GM12891 (cell line): ENCODE results near the gene EEF2K.

Source experiments
- DNase-seq: peaks from one replicate; pipeline ENCODE4 v3.0.0; 2011; ENCODE audit warnings: low spot score; ENCODE audit not compliant: insufficient read length
- FAIRE-seq: peaks from 2 replicates; lab custom pipeline; 2011; peaks lifted over from hg19 to GRCh38; lab: Jason Lieb, UNC
- PAX5 ChIP-seq: IDR thresholded peaks from 2 replicates; pipeline ENCODE4 v1.6.1; 2011; ENCODE audit warnings: low read length, moderate library complexity, mild to moderate bottlenecking; ENCODE audit not compliant: insufficient read depth, severe bottlenecking
- POLR2A ChIP-seq: IDR thresholded peaks from 2 replicates; pipeline ENCODE4 v1.6.1; 2011; ENCODE audit warnings: low read depth, low read length, control low read depth
- POLR2AphosphoS5 ChIP-seq: IDR thresholded peaks from 2 replicates; pipeline ENCODE4 v1.6.1; 2011; ENCODE audit warnings: low read depth, low read length, control low read depth
- POU2F2 ChIP-seq: IDR thresholded peaks from 2 replicates; pipeline ENCODE4 v1.6.1; 2011; ENCODE audit warnings: low read depth, mild to moderate bottlenecking, control low read depth, low read length, moderate library complexity
- SPI1 ChIP-seq: IDR thresholded peaks from 2 replicates; pipeline ENCODE4 v1.6.1; 2011; ENCODE audit warnings: low read depth, low read length, control low read depth
- TAF1 ChIP-seq: IDR thresholded peaks from 2 replicates; pipeline ENCODE4 v1.6.1; 2011; ENCODE audit warnings: low read depth, low read length, control low read depth

Gene EEF2K

DNA sequence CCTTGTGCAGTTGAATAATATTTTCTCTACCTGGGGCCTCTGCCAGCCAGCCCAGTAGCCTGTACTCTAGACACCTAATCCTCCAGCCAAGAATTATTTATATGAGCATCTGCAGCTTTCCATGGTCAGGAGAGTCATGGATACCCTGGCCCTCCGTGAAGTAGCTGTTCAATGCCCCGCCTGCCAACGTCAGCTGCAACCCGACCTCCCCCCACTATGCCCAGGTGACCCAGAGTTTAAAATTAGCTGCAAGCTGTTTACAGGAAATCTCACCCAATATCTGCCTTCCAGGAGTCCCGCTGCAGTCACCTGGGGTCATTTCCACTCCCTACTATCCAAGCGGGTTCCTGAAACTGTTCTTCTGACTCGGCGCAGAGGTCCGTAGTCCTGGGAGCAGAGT lies 31.4 kb upstream of the EEF2K start:
- no peak for DNase-seq
- FAIRE-seq = no peak
- TF ChIP-seq POLR2A = no peak
- no peak for TF ChIP-seq TAF1
- no peak for TF ChIP-seq PAX5
- TF ChIP-seq SPI1 = no peak
- TF ChIP-seq POU2F2 = no peak
- no peak for TF ChIP-seq POLR2AphosphoS5

DNA sequence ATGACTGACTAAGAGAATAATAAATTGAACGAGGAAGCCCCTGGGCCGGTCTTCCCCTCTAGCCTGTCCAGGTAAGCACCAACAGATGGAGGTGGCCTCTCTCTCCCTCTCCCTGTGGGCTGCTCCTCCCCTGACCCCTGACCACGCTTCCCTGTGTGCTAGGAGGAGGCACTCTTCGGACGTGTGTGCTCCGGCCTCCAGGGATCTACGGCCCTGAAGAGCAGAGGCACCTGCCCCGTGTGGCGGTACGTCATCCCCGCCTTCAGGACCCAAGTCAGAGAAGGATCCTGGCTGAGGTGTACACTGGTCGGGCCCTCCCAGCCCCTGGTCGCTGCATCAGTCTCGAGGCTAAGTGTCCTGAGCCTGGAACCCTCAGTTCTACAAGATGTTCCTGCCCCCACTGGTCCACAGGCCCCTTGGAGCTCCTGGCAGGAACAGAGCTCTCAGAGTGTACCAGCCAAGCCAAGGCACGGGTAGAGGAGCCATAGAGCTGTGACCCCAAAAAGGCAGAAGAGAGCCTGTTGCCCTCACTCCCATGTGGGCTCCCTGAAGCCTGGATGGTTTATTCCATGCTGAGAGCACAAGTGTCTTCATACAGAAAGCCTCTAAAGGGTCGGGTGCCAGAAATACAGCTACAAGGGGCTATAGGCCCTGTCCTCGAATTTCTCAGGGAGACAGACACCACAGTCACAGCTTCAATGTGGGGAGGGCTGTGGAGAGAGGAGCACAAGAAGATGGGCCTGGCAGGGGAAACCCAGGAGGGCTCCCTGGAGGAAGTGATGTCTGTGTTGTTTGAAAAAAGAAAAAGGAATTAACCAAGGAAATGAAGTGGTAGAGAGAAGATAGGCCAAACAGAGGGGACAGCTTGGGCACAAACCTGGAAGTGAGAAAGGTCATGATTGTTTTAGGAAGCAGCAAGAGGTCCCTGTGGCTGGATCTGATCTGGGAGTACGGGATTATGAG lies 27.8 kb upstream of the EEF2K start:
- DNase-seq (no peak), FAIRE-seq (no peak)
- TF ChIP-seq PAX5 (no peak), SPI1 (no peak), TAF1 (no peak), POLR2A (no peak), POU2F2 (no peak), POLR2AphosphoS5 (no peak)

DNA sequence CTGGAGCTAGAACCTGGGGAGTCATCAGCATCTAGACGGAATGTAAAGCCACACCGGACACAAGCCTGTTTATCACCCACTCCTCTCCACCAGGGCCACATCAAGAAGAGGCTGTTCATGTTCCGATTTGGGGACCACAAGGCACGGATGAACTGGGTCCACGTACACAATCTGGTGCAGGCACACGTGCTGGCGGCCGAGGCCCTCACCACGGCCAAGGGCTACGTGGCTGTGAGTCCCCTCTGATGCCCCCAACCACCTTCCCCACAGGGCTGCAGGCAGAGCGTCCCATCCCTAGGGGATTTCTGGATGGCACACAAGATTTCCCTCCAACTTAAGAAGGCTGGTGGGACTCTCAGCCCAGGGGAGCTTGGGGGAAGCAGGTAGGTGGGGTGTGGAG lies 24.7 kb upstream of the EEF2K start:
- DNase-seq = no peak

DNA sequence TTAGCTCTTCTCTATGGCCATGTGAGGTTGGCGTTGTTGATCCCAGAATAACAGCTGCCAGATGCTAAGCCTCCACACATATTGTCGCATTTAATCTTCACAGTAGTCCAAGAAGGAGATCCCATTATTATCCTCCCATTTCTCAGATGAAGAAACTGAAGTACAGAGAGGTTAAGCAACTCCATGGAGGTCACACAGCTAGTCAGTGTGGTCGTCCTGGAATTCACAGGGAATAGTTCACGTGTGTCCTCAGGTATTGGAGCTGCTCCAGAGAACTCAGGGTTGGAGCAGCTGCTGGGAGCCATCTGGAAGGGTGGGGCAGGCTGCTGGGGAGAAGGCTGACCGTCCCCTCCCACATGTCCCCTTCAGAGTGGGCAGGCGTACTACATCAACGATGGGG lies 24.2 kb upstream of the EEF2K start:
- no peak for FAIRE-seq
- TF ChIP-seq PAX5 = no peak
- TF ChIP-seq POU2F2 = no peak
- TF ChIP-seq POLR2A = no peak
- no peak for DNase-seq

More for the DNA sequence above, 24.7 kb upstream of the EEF2K start:
- FAIRE-seq = no peak
- TF ChIP-seq POLR2A (no peak), TAF1 (no peak), PAX5 (no peak), POLR2AphosphoS5 (no peak), POU2F2 (no peak), SPI1 (no peak)

DNA sequence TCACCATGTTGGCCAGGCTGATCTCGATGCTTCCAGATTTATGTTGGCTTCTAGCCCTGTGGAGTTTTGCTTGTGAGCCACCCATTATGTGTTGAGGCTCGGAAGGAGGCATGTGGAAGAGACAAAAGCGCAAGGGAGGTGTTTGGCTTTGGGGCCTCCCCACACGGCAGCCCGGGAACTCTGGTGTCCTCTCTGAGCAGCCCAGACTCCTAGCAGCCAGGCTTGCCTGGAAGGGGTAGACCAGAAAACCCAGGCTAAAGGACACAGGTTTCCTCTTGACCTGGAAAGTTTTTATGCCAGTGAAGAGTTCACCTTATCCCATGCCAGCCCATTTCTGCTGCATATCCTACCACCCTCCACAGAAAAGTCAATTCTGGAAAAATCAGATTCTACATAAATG lies 22.7 kb upstream of the EEF2K start:
- FAIRE-seq = no peak
- no peak for DNase-seq
- TF ChIP-seq POU2F2 (no peak), TAF1 (no peak), POLR2AphosphoS5 (no peak), POLR2A (no peak), PAX5 (no peak), SPI1 (no peak)

DNA sequence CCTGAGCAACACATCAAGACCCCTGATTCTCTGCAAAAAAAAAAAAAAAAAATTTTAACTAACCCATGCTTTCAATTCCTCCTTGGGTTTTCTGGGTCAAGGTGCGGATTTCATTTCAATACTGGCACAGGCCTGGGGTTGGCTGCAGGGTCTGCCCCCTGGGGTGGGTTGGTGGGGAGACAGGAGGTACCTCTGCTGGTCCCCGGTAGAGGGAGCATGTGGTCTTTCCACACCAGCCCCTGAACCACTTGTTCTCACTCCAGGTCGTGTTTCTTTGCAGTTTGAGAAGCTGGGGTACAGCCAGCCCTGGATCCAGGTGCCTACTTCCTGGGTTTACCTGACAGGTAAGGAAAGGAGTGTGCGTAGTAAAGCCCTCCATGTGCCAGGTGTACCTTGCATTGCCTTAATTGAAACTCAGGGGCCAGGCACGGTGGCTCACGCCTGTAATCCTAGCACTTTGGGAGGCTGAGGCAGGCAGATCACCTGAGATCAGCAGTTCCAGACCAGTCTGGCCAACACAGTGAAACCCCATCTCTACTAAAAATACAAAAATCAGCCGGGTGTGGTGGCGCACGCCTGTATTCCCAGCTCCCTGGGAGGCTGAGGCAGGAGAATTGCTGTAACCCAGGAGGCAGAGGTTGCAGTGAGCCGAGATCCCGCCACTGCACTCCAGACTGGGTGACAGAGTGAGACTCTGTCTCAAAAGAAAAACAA lies 22.0 kb upstream of the EEF2K start:
- FAIRE-seq = no peak
- TF ChIP-seq POU2F2 = no peak
- no peak for TF ChIP-seq POLR2A
- TF ChIP-seq TAF1 = no peak
- no peak for TF ChIP-seq PAX5
- TF ChIP-seq SPI1 = no peak
- no peak for TF ChIP-seq POLR2AphosphoS5
- DNase-seq = no peak

DNA sequence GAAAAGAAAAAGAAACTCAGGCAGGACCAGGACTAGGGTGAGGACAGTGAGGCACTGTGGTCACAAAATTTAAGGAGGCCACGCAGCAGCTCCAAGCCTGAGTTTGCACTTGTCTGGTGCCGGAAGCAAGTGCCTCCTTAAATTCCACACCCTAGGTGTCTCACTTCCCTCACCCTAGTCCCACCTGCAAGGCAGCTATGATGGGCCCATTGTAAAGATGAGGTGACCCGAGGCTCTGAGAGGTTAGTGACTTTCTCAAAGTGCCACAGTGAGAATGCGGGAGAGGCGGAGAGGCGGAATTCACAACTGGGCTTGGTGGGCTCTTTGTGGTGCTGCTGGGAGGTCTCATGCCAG lies 21.5 kb upstream of the EEF2K start:
- no peak for TF ChIP-seq POU2F2
- TF ChIP-seq TAF1 = no peak
- no peak for TF ChIP-seq SPI1
- TF ChIP-seq PAX5 = no peak
- no peak for TF ChIP-seq POLR2AphosphoS5
- DNase-seq (no peak), FAIRE-seq (no peak)

DNA sequence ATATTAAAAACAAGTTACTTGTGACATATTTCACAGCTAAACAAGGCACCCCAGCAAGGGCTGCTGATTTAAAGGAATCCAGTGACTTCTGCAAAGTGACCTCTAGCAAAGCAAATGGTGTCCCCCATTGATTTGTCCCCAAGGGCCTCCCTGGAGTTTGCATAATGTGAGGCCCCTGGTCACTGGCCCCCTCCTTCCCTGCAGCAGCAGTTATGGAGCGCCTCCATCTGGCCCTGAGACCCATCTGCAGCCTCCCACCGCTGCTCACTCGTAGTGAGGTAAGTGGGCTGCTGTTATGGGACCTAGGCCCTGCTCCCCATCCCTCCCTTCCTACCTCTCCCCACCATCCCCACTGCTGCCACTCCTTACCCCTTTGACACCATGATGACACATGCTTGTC lies 19.6 kb upstream of the EEF2K start:
- FAIRE-seq = no peak
- DNase-seq = no peak
- no peak for TF ChIP-seq POLR2A
- TF ChIP-seq TAF1 = no peak
- TF ChIP-seq POU2F2 = no peak
- no peak for TF ChIP-seq POLR2AphosphoS5
- TF ChIP-seq PAX5 = no peak
- TF ChIP-seq SPI1 = no peak

DNA sequence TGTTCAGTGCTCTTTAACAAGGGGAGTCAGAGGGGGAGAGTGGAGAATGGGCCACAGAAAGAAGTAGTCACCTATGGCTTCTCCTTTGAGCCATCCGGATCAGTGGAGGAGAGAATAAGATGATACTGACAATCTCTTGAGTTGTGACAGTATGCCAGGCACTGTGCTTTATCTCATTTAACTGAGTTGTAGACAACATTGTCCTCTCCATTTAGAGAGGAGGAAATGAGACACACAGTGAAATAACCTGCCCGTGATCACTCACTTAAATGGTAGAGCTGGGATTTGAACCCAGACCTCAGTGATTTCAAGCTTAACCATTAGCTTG lies 17.8 kb upstream of the EEF2K start:
- no peak for DNase-seq
- TF ChIP-seq POLR2AphosphoS5 (no peak), SPI1 (0 out of 2 replicates have a peak, but pooled peaks have one; percentile 15)
- peak; percentile 16 for FAIRE-seq
